PC-3 (cell line): ENCODE data around the gene CPEB4. TPM values are rescaled to one million over a fixed set of nuclear protein-coding genes. Genes with fewer than 3 reads are reported as not detected.

Experiments
- ATAC-seq: fragments of 200-7000 bp; cut with Tn5 transposase; 2 replicates; pipeline ENCODE4 v1.9.1; 2020; ENCODE audit warnings: mild to moderate bottlenecking, moderate library complexity
- BruUV-seq: library from RNA; stranded (reverse); fragments of 400-500 nt; replicated peaks from 2 replicates; lab custom pipeline; 2021; lab: Mats Ljungman, UMichigan
- CTCF ChIA-PET: fragments of 300-600 bp; sonication (Branson Sonifier 250); formaldehyde crosslinking; loops from one replicate; lab custom pipeline; 2022; ENCODE audit warnings: antibody characterized with exemption; lab: Charles Lee
- POLR2A ChIA-PET: fragments of 300-600 bp; sonication (Branson Sonifier 250); formaldehyde crosslinking; loops from one replicate; lab custom pipeline; 2022; ENCODE audit warnings: antibody characterized with exemption; ENCODE audit not compliant: unreplicated experiment; lab: Charles Lee
- DNase-seq: peaks from one replicate; pipeline ENCODE4 v3.0.0-alpha.2; 2015
- H2AFZ ChIP-seq: fragments of 300-600 bp; sonication (generic); 2 replicates; pipeline ENCODE4 v1.6.0; 2016; ENCODE audit warnings: antibody characterized with exemption, low read length
- H3F3A ChIP-seq: fragments of 300-600 bp; sonication (generic); one replicate; pipeline ENCODE4 v1.6.0; 2017; ENCODE audit warnings: antibody characterized with exemption, low read length, control low read depth, mild to moderate bottlenecking; ENCODE audit not compliant: unreplicated experiment
- H3K27ac ChIP-seq: fragments of 300-600 bp; sonication (generic); 2 replicates; pipeline ENCODE4 v1.5.1; 2016; ENCODE audit warnings: mild to moderate bottlenecking, low read length
- H3K27me3 ChIP-seq: fragments of 300-600 bp; sonication (generic); 2 replicates; pipeline ENCODE4 v1.6.1; 2016; ENCODE audit warnings: low read length, mixed read lengths
- H3K36me3 ChIP-seq: fragments of 300-600 bp; sonication (generic); 2 replicates; pipeline ENCODE4 v1.6.1; 2016; ENCODE audit warnings: low read depth, mixed run types, low read length, mixed read lengths
- H3K4me1 ChIP-seq: fragments of 300-600 bp; sonication (generic); 2 replicates; pipeline ENCODE4 v1.5.1; 2016; ENCODE audit warnings: low read length; ENCODE audit not compliant: insufficient read depth
- H3K4me2 ChIP-seq: fragments of 300-600 bp; sonication (generic); 2 replicates; pipeline ENCODE4 v1.6.0; 2016; ENCODE audit warnings: low read length
- H3K4me3 ChIP-seq: fragments of 300-600 bp; sonication (generic); 2 replicates; pipeline ENCODE4 v1.5.1; 2016; ENCODE audit warnings: mild to moderate bottlenecking, low read length, mixed read lengths
- H3K79me2 ChIP-seq: fragments of 300-600 bp; sonication (generic); 2 replicates; pipeline ENCODE4 v1.6.1; 2017; ENCODE audit warnings: low read length, mixed read lengths
- H3K9ac ChIP-seq: fragments of 300-600 bp; sonication (generic); 2 replicates; pipeline ENCODE4 v1.6.0; 2016; ENCODE audit warnings: mild to moderate bottlenecking, low read length
- H3K9me2 ChIP-seq: fragments of 300-600 bp; sonication (generic); replicated peaks from 2 replicates; pipeline ENCODE4 v1.6.1; 2016; ENCODE audit warnings: mixed run types, low read length, mixed read lengths
- H3K9me3 ChIP-seq: fragments of 300-600 bp; sonication (generic); 2 replicates; pipeline ENCODE4 v1.6.1; 2016; ENCODE audit warnings: low read length, mixed read lengths
- H4K20me1 ChIP-seq: fragments of 300-600 bp; sonication (generic); 2 replicates; pipeline ENCODE4 v1.6.1; 2016; ENCODE audit warnings: low read length, mixed read lengths
- CTCF ChIP-seq: fragments of 300-600 bp; sonication (generic); conservative IDR thresholded peaks from 2 replicates; pipeline ENCODE4 v1.5.1; 2017; ENCODE audit warnings: antibody characterized with exemption, low read depth, mild to moderate bottlenecking, low read length
- EZH2 ChIP-seq: fragments of 300-600 bp; sonication (generic); IDR thresholded peaks from one replicate; pipeline ENCODE4 v1.6.1; 2017; ENCODE audit warnings: antibody characterized with exemption, mild to moderate bottlenecking, low read length; ENCODE audit not compliant: unreplicated experiment
- EZH2phosphoT487 ChIP-seq: fragments of 300-600 bp; sonication (generic); IDR thresholded peaks from 2 replicates; pipeline ENCODE4 v1.6.1; 2018; ENCODE audit warnings: mild to moderate bottlenecking, antibody characterized with exemption, low read length, borderline replicate concordance
- intact Hi-C: fragments of 100-400 bp; cut with micrococcal nuclease; formaldehyde crosslinking; loops from 2 replicates; pipeline ENCODE4 v1.9.0; 2023
- total RNA-seq: library from RNA; depleted of rRNA; stranded (reverse); fragments of >200 nt; gene quantifications from 2 replicates; pipeline ENCODE4 v1.2.3, GENCODE V29; 2014

Gene CPEB4
- total RNA-seq, 1 experiment from 2014 or later, result 37.0 TPM

GRCh38 chr5:173970878-173971650, 82.9 kb downstream of the CPEB4 start:
- no peak for DNase-seq
- Histone ChIP-seq H3K27me3 (no peaks in the 10 kb centered on the region), H3K4me3 (no peak overlapping the region), H3K9me3 (no peaks in the 10 kb centered on the region), H3K27ac (peak overlapping the region; percentile 89), H4K20me1 (no peaks in the 10 kb centered on the region), H3K9me2 (no peaks in the 10 kb centered on the region), H3K4me2 (peak overlapping the region; percentile 60), H2AFZ (no peak overlapping the region), H3K36me3 (no peaks in the 10 kb centered on the region), H3K79me2 (no peaks in the 10 kb centered on the region), H3F3A (no peaks in the 10 kb centered on the region), H3K4me1 (peaks cover 36% of the 10 kb centered on the region), H3K9ac (no peak overlapping the region)
- POLR2A ChIA-PET, result interaction anchor here (1.5 kb wide), 1 partner anchor 83 kb away, joined by 4 read pairs; the partner anchor contains the start of gene CPEB4
- TF ChIP-seq CTCF, result peak; percentile 43; the same call in 1 of the 2 replicates
- no peak for TF ChIP-seq EZH2phosphoT487
- no peak for TF ChIP-seq EZH2
- intact Hi-C loops, result no loop called here
- CTCF ChIA-PET, result no interaction called here
- no TSS peak for BruUV-seq
- ATAC-seq, result no peak

GRCh38 chr5:173971681-173972345, 83.7 kb downstream of the CPEB4 start:
- H3K4me2 ChIP-seq, result no peak overlapping the region
- no peak for DNase-seq
- no peaks in the 10 kb centered on the region for H3K27me3 ChIP-seq
- peaks cover 36% of the 10 kb centered on the region for H3K4me1 ChIP-seq
- H3K36me3 ChIP-seq, result no peaks in the 10 kb centered on the region
- intact Hi-C loops, result no loop called here
- ChIA-PET POLR2A (interaction anchor here (0.5 to 1.5 kb wide), 3 partner anchors 58 to 84 kb away, joined by 3 to 4 read pairs (median 4); partner anchors contain the start of gene CPEB4), CTCF (no interaction called here)
- no peaks in the 10 kb centered on the region for H3F3A ChIP-seq
- no peaks in the 10 kb centered on the region for H4K20me1 ChIP-seq
- H2AFZ ChIP-seq, result no peak overlapping the region
- TF ChIP-seq EZH2phosphoT487 (no peak), EZH2 (no peak), CTCF (no peak)
- H3K9ac ChIP-seq, result no peak overlapping the region
- no peaks in the 10 kb centered on the region for H3K9me3 ChIP-seq
- ATAC-seq, result no peak
- no peaks in the 10 kb centered on the region for H3K79me2 ChIP-seq
- H3K27ac ChIP-seq, result no peak overlapping the region
- no peaks in the 10 kb centered on the region for H3K9me2 ChIP-seq
- H3K4me3 ChIP-seq, result no peak overlapping the region
- BruUV-seq, result no TSS peak
